Measurements from ENCODE around the gene FAM167B.

The FAM167B gene

DNA sequence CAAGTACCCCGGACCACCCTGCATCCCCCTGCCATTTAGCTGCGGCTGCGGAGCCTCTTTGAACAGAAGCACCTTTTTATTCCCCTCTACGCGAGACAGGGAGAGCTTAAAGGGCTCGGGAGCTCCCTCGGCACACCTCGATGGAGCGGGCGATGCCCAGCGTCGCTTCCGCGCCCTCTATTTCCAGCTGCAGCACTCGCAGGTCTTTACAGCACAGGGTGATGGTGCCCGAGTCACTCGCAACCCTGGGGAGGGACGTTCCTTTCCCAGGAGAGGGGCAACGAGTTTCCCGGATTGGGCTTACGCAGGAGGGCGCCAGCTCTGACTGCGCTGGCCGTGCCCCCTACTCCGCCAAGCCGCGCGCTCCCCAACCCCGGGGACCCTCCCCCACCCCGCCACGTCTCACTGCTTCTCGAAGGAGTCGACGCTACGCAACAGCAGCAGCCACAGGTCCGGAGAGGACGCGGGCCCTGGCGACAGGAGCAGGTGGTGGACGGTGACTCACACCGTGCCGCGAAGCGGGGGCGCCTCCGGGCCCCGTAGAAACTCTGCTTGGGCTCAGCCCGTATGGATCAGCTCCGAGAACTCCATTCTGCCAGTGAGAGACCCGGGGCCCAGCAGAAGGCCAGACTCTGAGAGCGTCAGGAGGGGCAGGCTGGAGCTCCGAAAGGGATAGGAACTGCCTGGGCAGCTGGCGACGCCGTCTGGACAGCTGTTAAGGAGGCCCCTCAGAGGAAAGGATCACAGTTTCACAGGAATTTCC is 5.8 kb upstream of the FAM167B start:
- no peaks in the 10 kb centered on the region for H3K9me3 ChIP-seq
- peak overlapping the region; percentile 64 for H3K4me3 ChIP-seq (ENCODE audit: low read depth, low read length)
- no peaks in the 10 kb centered on the region for H3K36me3 ChIP-seq
- H3K4me1 ChIP-seq, result no peaks in the 10 kb centered on the region
- DNase-seq, result peak; percentile 46
- TF ChIP-seq CTCF (IDR thresholded peaks at IDR 0.05; ENCODE audit: low read depth, low read length), result no peak
- no peaks in the 10 kb centered on the region for H3K27me3 ChIP-seq

DNA sequence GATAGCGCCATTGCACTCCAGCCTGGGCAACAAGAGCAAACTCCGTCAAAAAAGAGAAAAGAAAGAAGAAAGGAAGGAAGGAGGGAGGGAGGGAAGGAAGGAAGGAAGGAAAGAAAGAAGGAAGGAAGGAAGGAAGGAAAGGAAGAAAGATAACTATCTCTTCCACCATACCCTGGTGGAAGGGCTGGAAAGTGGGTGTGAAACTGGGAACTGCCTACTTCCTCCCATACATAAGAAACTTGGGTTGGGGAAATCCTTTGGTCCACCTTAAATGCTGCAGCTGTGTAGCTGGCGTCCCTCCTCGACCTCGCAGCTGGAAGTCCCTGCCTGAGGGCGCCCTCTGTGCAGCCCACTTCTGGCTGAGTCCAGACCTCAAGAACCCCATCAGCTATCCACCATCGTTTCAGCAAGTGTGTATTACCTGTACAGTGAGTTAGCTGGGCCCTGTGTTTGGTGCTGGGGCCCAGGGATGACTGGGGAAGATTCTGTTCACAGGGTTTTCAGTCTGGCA is 4.6 kb upstream of the FAM167B start:
- DNase-seq, result no peak
- Histone ChIP-seq H3K9me3 (no peaks in the 10 kb centered on the region), H3K4me1 (no peaks in the 10 kb centered on the region), H3K27me3 (no peaks in the 10 kb centered on the region), H3K4me3 (ENCODE audit: low read depth, low read length) (no peak overlapping the region), H3K36me3 (no peaks in the 10 kb centered on the region)
- no peak for TF ChIP-seq CTCF (IDR thresholded peaks at IDR 0.05; ENCODE audit: low read depth, low read length)

GRCh38 chr1:32247452-32247851 is 430 bp downstream of the FAM167B start:
- no peaks in the 10 kb centered on the region for H3K27me3 ChIP-seq
- H3K4me1 ChIP-seq, result no peaks in the 10 kb centered on the region
- no peak overlapping the region for H3K4me3 ChIP-seq (ENCODE audit: low read depth, low read length)
- TF ChIP-seq CTCF (IDR thresholded peaks at IDR 0.05; ENCODE audit: low read depth, low read length), result no peak
- H3K36me3 ChIP-seq, result no peaks in the 10 kb centered on the region
- DNase-seq, result no peak
- no peaks in the 10 kb centered on the region for H3K9me3 ChIP-seq

DNA sequence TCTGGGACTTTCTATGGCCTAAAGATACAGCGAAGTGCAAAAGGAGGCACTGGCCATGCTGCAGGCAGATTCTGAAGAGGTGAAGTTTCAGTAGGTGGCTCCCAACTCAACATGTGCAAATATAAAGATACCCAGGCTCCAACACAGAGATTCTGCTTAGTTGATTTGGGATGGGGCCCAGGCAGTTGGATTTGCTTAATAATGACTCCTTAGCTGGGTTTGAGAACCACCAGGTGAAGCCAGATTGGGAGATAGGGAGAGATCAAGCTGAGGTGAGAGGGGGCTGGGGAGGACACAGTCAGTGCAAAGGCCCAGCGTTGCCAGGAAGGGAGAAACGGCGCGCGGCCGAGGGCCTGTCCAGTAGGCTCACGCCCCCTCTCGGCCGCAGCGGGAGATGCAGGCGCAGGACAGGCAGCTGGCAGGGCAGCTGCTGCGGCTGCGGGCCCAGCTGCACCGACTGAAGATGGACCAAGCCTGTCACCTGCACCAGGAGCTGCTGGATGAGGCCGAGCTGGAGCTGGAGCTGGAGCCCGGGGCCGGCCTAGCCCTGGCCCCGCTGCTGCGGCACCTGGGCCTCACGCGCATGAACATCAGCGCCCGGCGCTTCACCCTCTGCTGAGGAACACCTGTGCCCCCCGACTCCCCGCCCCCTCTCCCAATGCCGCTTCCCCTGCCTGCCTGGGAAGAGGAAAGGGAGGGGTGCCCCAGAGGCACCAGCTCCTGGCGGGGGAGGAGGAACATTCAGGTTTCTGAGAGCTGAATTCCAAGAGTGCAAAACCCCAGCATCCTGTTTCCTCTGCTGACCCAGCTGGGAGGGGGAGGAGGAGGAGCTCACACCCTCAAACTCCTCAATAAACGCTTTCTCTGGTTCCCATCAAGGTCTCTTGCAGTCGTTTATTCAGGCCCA is 1.2 kb downstream of the FAM167B start:
- DNase-seq, result peak; percentile 71
- no peaks in the 10 kb centered on the region for H3K9me3 ChIP-seq
- no peaks in the 10 kb centered on the region for H3K4me1 ChIP-seq
- H3K27me3 ChIP-seq, result no peaks in the 10 kb centered on the region
- no peaks in the 10 kb centered on the region for H3K36me3 ChIP-seq
- H3K4me3 ChIP-seq (ENCODE audit: low read depth, low read length), result no peak overlapping the region
- TF ChIP-seq CTCF (IDR thresholded peaks at IDR 0.05; ENCODE audit: low read depth, low read length), result peak; percentile 52

- Histone ChIP-seq H3K4me1 (no peaks in the 10 kb centered on the region), H3K36me3 (no peaks in the 10 kb centered on the region), H3K27me3 (no peaks in the 10 kb centered on the region), H3K9me3 (no peaks in the 10 kb centered on the region), H3K4me3 (ENCODE audit: low read depth, low read length) (no peak overlapping the region)
- DNase-seq, result no peak
- TF ChIP-seq CTCF (IDR thresholded peaks at IDR 0.05; ENCODE audit: low read depth, low read length), result no peak
Measured at GRCh38 chr1:32249831-32250525, 3.0 kb downstream of the FAM167B start.
